ENCODE results near the gene SHROOM3.

GRCh38 chr4:76457885-76458284, 22.9 kb downstream of the SHROOM3 start:
- TF ChIP-seq ZNF883 (CRISPR knock-in tag; IDR thresholded peaks at IDR 0.05; ENCODE audit: not compliant biosample characterization) (no peak), CTCF (CRISPR knock-in tag; IDR thresholded peaks at IDR 0.05) (no peak), BRF2 (CRISPR knock-in tag; IDR thresholded peaks at IDR 0.05) (no peak), ZNF547 (CRISPR knock-in tag; IDR thresholded peaks at IDR 0.05) (no peak), ATAD3A (CRISPR knock-in tag; IDR thresholded peaks at IDR 0.05) (no peak), ZNF367 (CRISPR knock-in tag; IDR thresholded peaks at IDR 0.05; ENCODE audit: borderline replicate concordance) (no peak), SIN3B (IDR thresholded peaks at IDR 0.05; ENCODE audit: low read length) (no peak), CAMTA2 (CRISPR knock-in tag; IDR thresholded peaks at IDR 0.05; ENCODE audit: borderline replicate concordance) (no peak)

Data from HepG2 (cell line).